DOHH2 (cell line): Measurements from ENCODE around the gene LILRB3.

ENCODE experiments used
- H3F3A ChIP-seq: fragments of 200-600 bp; sonication (generic), shearing (Covaris generic); 2 replicates; pipeline ENCODE4 v1.6.0; 2016; ENCODE audit warnings: antibody characterized with exemption, mild to moderate bottlenecking; ENCODE audit not compliant: control insufficient read depth, insufficient read depth
- H3K27ac ChIP-seq: fragments of 200-600 bp; sonication (generic); 2 replicates; pipeline ENCODE4 v1.5.1; 2014; ENCODE audit warnings: low read depth, mild to moderate bottlenecking, low read length, moderate library complexity
- H3K27me3 ChIP-seq: fragments of 200-600 bp; sonication (generic); 2 replicates; pipeline ENCODE4 v1.6.1; 2014; ENCODE audit warnings: mild to moderate bottlenecking, low read length, mixed read lengths; ENCODE audit not compliant: control insufficient read depth
- H3K36me3 ChIP-seq: fragments of 200-600 bp; sonication (generic); 2 replicates; pipeline ENCODE4 v1.6.1; 2014; ENCODE audit warnings: mild to moderate bottlenecking, low read length, moderate library complexity, mixed read lengths; ENCODE audit not compliant: control insufficient read depth
- H3K4me1 ChIP-seq: fragments of 200-600 bp; sonication (generic); 2 replicates; pipeline ENCODE4 v1.6.1; 2014; ENCODE audit warnings: mild to moderate bottlenecking, low read length, mixed read lengths; ENCODE audit not compliant: control insufficient read depth
- H3K4me2 ChIP-seq: fragments of 200-600 bp; sonication (generic); 2 replicates; pipeline ENCODE4 v1.6.0; 2014; ENCODE audit warnings: mild to moderate bottlenecking, low read length, moderate library complexity
- H3K4me3 ChIP-seq: fragments of 200-600 bp; sonication (generic); 2 replicates; pipeline ENCODE4 v1.5.1; 2014; ENCODE audit warnings: mild to moderate bottlenecking, low read length, mixed read lengths
- H3K79me2 ChIP-seq: fragments of 200-600 bp; sonication (generic); 2 replicates; pipeline ENCODE4 v1.6.1; 2014; ENCODE audit warnings: mild to moderate bottlenecking, low read length, mixed read lengths; ENCODE audit not compliant: control insufficient read depth
- H3K9me2 ChIP-seq: fragments of 200-600 bp; sonication (generic); replicated peaks from 2 replicates; pipeline ENCODE4 v1.6.1; 2014; ENCODE audit warnings: mild to moderate bottlenecking, low read length, mixed read lengths; ENCODE audit not compliant: control insufficient read depth
- H3K9me3 ChIP-seq: fragments of 200-600 bp; sonication (generic); 2 replicates; pipeline ENCODE4 v1.6.1; 2014; ENCODE audit warnings: antibody characterized with exemption, low read length, mixed read lengths; ENCODE audit not compliant: control insufficient read depth, insufficient read depth
- H4K20me1 ChIP-seq: fragments of 200-600 bp; sonication (generic); 2 replicates; pipeline ENCODE4 v1.6.0; 2014; ENCODE audit warnings: low read depth, mild to moderate bottlenecking, antibody characterized with exemption, low read length, moderate library complexity; ENCODE audit not compliant: control insufficient read depth, insufficient read depth
- EZH2phosphoT487 ChIP-seq: fragments of 200-600 bp; sonication (generic); IDR thresholded peaks from 2 replicates; pipeline ENCODE4 v1.6.1; 2017; ENCODE audit warnings: borderline replicate concordance, mild to moderate bottlenecking, antibody characterized with exemption, low read length, moderate library complexity, mixed read lengths
- TF ChIP-seq, protein P1 (sequence below): fragments of 200-600 bp; sonication (generic); IDR thresholded peaks from one replicate; pipeline ENCODE4 v1.5.1; 2014; ENCODE audit warnings: antibody characterized with exemption, mild to moderate bottlenecking, low read depth, low read length; ENCODE audit not compliant: poor library complexity, severe bottlenecking

LILRB3 gene

DNA sequence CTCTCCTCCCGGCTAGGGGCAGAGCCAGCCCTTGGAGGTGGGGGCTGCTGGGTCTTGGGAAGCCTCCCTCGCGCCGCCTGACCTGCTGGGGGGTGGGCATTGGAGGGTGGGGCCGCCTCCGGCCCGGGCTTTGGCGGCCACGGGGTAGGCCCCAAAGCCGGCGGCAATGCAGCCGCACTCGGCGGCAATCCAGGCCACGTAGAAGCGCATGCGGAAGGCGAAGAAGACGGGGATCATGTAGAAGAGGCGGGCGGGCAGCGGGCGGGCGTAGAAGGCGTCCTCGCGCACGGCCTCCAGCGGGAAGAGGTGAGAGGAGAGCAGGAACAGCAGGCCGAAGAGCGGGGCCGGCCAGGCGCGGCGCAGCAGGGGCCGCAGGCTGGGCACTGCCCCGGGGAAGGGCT is 42.1 kb downstream of the LILRB3 start:
- no peaks in the 10 kb centered on the region for H3K9me2 ChIP-seq
- H4K20me1 ChIP-seq = 0 out of 2 replicates have a peak, but pooled peaks cover 8% of the 10 kb centered on the region
- H3K9me3 ChIP-seq = no peaks in the 10 kb centered on the region
- peaks cover 13% of the 10 kb centered on the region for H3K4me1 ChIP-seq
- peaks cover 11% of the 10 kb centered on the region; the same call in 1 of the 2 replicates for H3K36me3 ChIP-seq
- no peaks in the 10 kb centered on the region for H3K27me3 ChIP-seq
- TF ChIP-seq, protein P1, sequence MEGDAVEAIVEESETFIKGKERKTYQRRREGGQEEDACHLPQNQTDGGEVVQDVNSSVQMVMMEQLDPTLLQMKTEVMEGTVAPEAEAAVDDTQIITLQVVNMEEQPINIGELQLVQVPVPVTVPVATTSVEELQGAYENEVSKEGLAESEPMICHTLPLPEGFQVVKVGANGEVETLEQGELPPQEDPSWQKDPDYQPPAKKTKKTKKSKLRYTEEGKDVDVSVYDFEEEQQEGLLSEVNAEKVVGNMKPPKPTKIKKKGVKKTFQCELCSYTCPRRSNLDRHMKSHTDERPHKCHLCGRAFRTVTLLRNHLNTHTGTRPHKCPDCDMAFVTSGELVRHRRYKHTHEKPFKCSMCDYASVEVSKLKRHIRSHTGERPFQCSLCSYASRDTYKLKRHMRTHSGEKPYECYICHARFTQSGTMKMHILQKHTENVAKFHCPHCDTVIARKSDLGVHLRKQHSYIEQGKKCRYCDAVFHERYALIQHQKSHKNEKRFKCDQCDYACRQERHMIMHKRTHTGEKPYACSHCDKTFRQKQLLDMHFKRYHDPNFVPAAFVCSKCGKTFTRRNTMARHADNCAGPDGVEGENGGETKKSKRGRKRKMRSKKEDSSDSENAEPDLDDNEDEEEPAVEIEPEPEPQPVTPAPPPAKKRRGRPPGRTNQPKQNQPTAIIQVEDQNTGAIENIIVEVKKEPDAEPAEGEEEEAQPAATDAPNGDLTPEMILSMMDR = no peak
- TF ChIP-seq EZH2phosphoT487 = no peak
- H3K4me2 ChIP-seq = no peak overlapping the region
- H3K4me3 ChIP-seq = no peak overlapping the region
- peaks cover 6% of the 10 kb centered on the region; the same call in 1 of the 2 replicates for H3F3A ChIP-seq
- no peak overlapping the region for H3K27ac ChIP-seq
- H3K79me2 ChIP-seq = no peaks in the 10 kb centered on the region

GRCh38 chr19:54179921-54180461 is 42.8 kb downstream of the LILRB3 start:
- Histone ChIP-seq H3K27ac (no peak overlapping the region), H3K4me3 (no peak overlapping the region), H3K36me3 (peaks cover 11% of the 10 kb centered on the region; the same call in 1 of the 2 replicates), H3K4me1 (peaks cover 13% of the 10 kb centered on the region), H3F3A (peaks cover 6% of the 10 kb centered on the region; the same call in 1 of the 2 replicates), H3K9me2 (no peaks in the 10 kb centered on the region), H3K9me3 (no peaks in the 10 kb centered on the region), H3K27me3 (no peaks in the 10 kb centered on the region), H4K20me1 (0 out of 2 replicates have a peak, but pooled peaks cover 8% of the 10 kb centered on the region), H3K4me2 (0 out of 2 replicates have a peak overlapping the region, but pooled peaks have one; percentile 9), H3K79me2 (no peaks in the 10 kb centered on the region)
- TF ChIP-seq, protein P1 = peak; percentile 73
- no peak for TF ChIP-seq EZH2phosphoT487

- 0 out of 2 replicates have a peak overlapping the region, but pooled peaks have one; percentile 9 for H3K4me2 ChIP-seq
- H3K4me3 ChIP-seq = no peak overlapping the region
- no peaks in the 10 kb centered on the region for H3K27me3 ChIP-seq
- H3K9me2 ChIP-seq = no peaks in the 10 kb centered on the region
- no peak overlapping the region for H3K27ac ChIP-seq
- H3K9me3 ChIP-seq = no peaks in the 10 kb centered on the region
- peaks cover 17% of the 10 kb centered on the region for H3K4me1 ChIP-seq
- no peak for TF ChIP-seq EZH2phosphoT487
- TF ChIP-seq, protein P1 = no peak
- no peaks in the 10 kb centered on the region for H3K79me2 ChIP-seq
- H4K20me1 ChIP-seq = 0 out of 2 replicates have a peak, but pooled peaks cover 8% of the 10 kb centered on the region
- peaks cover 6% of the 10 kb centered on the region; the same call in 1 of the 2 replicates for H3F3A ChIP-seq
- H3K36me3 ChIP-seq = peaks cover 11% of the 10 kb centered on the region; the same call in 1 of the 2 replicates
Observed at GRCh38 chr19:54179262-54179852, 43.5 kb downstream of the LILRB3 start.
